ENCODE data around the gene CRYZ.
A peak's percentile ranks its signal among the peaks of the same experiment; 100 is the strongest.
"Not testable (repeated sequence)": the region's sequence is repeated elsewhere in the genome, so short reads cannot be mapped to it uniquely, and the experiment has no call there.

CRYZ gene

GRCh38 chr1:74732071-74732946, 541 bp downstream of the CRYZ start:
- not testable (repeated sequence) for DNase-seq (ENCODE audit: insufficient read length, low spot score); FAIRE-seq

- DNase-seq (ENCODE audit: insufficient read length, low spot score) (no peak), FAIRE-seq (no peak)
These were observed 1.3 kb downstream of the CRYZ start for GRCh38 chr1:74731399-74732052.

- FAIRE-seq (no peak), DNase-seq (ENCODE audit: insufficient read length, low spot score) (peak; percentile 33)
These were observed 2.9 kb downstream of the CRYZ start for GRCh38 chr1:74729741-74730478.

- FAIRE-seq: no peak
- no peak for DNase-seq (ENCODE audit: insufficient read length, low spot score)
These were observed 4.1 kb downstream of the CRYZ start for GRCh38 chr1:74728736-74729135.

GRCh38 chr1:74726063-74726462, 6.8 kb downstream of the CRYZ start:
- DNase-seq (ENCODE audit: insufficient read length, low spot score) (no peak), FAIRE-seq (no peak)

- FAIRE-seq: no peak
- DNase-seq (ENCODE audit: insufficient read length, low spot score): no peak
These were observed 15.2 kb downstream of the CRYZ start for GRCh38 chr1:74717626-74718025.

- DNase-seq (ENCODE audit: insufficient read length, low spot score): no peak
- no peak for FAIRE-seq
These were observed 16.0 kb downstream of the CRYZ start for GRCh38 chr1:74716822-74717221.

GRCh38 chr1:74715806-74716205, 17.0 kb downstream of the CRYZ start:
- no peak for DNase-seq (ENCODE audit: insufficient read length, low spot score)
- FAIRE-seq: no peak

- DNase-seq (ENCODE audit: insufficient read length, low spot score) (no peak), FAIRE-seq (no peak)
These were observed 17.7 kb downstream of the CRYZ start for GRCh38 chr1:74715236-74715502.

- DNase-seq (ENCODE audit: insufficient read length, low spot score): no peak
- FAIRE-seq: no peak
These were observed 18.2 kb downstream of the CRYZ start for GRCh38 chr1:74714429-74715235.

- FAIRE-seq (no peak), DNase-seq (ENCODE audit: insufficient read length, low spot score) (no peak)
These were observed 19.0 kb downstream of the CRYZ start for GRCh38 chr1:74713849-74714248.

GRCh38 chr1:74712881-74713280, 20.0 kb downstream of the CRYZ start:
- FAIRE-seq (no peak), DNase-seq (ENCODE audit: insufficient read length, low spot score) (no peak)

GRCh38 chr1:74703386-74704182, 29.3 kb downstream of the CRYZ start:
- FAIRE-seq (no peak), DNase-seq (ENCODE audit: insufficient read length, low spot score) (no peak)

GRCh38 chr1:74699331-74699730, 33.5 kb downstream of the CRYZ start:
- no peak for FAIRE-seq

GRCh38 chr1:74697832-74698231, 35.0 kb downstream of the CRYZ start:
- FAIRE-seq (no peak), DNase-seq (ENCODE audit: insufficient read length, low spot score) (no peak)

More at GRCh38 chr1:74699331-74699730, 33.5 kb downstream of the CRYZ start:
- DNase-seq (ENCODE audit: insufficient read length, low spot score): no peak

GRCh38 chr1:74693473-74693872, 39.4 kb downstream of the CRYZ start:
- DNase-seq (ENCODE audit: insufficient read length, low spot score) (no peak), FAIRE-seq (no peak)

GRCh38 chr1:74690909-74691308, 41.9 kb downstream of the CRYZ start:
- DNase-seq (ENCODE audit: insufficient read length, low spot score) (no peak), FAIRE-seq (no peak)

- DNase-seq (ENCODE audit: insufficient read length, low spot score): no peak
- FAIRE-seq: no peak
These were observed 42.5 kb downstream of the CRYZ start for GRCh38 chr1:74690364-74690696.

- FAIRE-seq (no peak), DNase-seq (ENCODE audit: insufficient read length, low spot score) (peak; percentile 17)
These were observed 43.1 kb downstream of the CRYZ start for GRCh38 chr1:74689621-74690363.
